CD14-positive monocyte (primary cell): ENCODE data around the gene SPG11. TPM values are rescaled to one million over a fixed set of nuclear protein-coding genes. Genes with fewer than 3 reads are reported as not detected.

Experiments used
- DNase-seq, 3 donors: peaks; one replicate each; pipeline ENCODE4 v3.0.0-alpha.2; 2011 to 2022
- H2AFZ ChIP-seq: 2 replicates; pipeline ENCODE4 v1.6.0; 2012; ENCODE audit warnings: mild to moderate bottlenecking, low read depth, low read length, inconsistent platforms; ENCODE audit not compliant: insufficient read depth, poor library complexity, severe bottlenecking
- H3K27ac ChIP-seq, 2 donors: 1 replicate in 1 of 2; 2 replicates in 1 of 2; pipeline ENCODE4 v1.5.1; 2012 to 2013; ENCODE audit warnings: low read length in 2 of 2, control low read depth in 1 of 2, inconsistent platforms in 1 of 2, low read depth in 1 of 2, mild to moderate bottlenecking in 1 of 2
- H3K27me3 ChIP-seq, 2 donors: one replicate each; pipeline versions ENCODE4 v1.6.0 to v1.6.1; 2011 to 2013; ENCODE audit warnings: low read length in 2 of 2; ENCODE audit not compliant: control insufficient read depth in 2 of 2, insufficient read depth in 2 of 2
- H3K36me3 ChIP-seq, 2 donors: replicated peaks in 1 of 2; 1 replicate in 1 of 2; 2 replicates in 1 of 2; pipeline versions ENCODE4 v1.5.1 to v1.6.1; 2012 to 2013; ENCODE audit warnings: low read length in 2 of 2, control low read depth in 1 of 2, inconsistent platforms in 1 of 2, mild to moderate bottlenecking in 1 of 2; ENCODE audit not compliant: insufficient read depth in 2 of 2, control insufficient read depth in 1 of 2
- H3K4me1 ChIP-seq, 2 donors: 1 replicate in 1 of 2; 2 replicates in 1 of 2; pipeline versions ENCODE4 v1.5.1 to v1.6.1; 2012 to 2013; ENCODE audit warnings: low read length in 2 of 2, control low read depth in 1 of 2, inconsistent platforms in 1 of 2, mild to moderate bottlenecking in 1 of 2, moderate library complexity in 1 of 2; ENCODE audit not compliant: insufficient read depth in 2 of 2, control insufficient read depth in 1 of 2
- H3K4me2 ChIP-seq: replicated peaks from 2 replicates; pipeline ENCODE3; 2012; ENCODE audit warnings: low read length, moderate library complexity, mild to moderate bottlenecking; ENCODE audit not compliant: poor library complexity, severe bottlenecking; ENCODE audit errors: extremely low read depth
- H3K4me3 ChIP-seq, 3 experiments: fragments of 200-600 bp in 1 of 3; sonication (generic) in 1 of 3; replicated peaks in 1 of 3; 1 replicate in 2 of 3; 2 replicates in 1 of 3; pipeline ENCODE4 v1.5.1; 2011 to 2013; ENCODE audit warnings: low read length in 3 of 3, mild to moderate bottlenecking in 3 of 3, control low read depth in 2 of 3, low read depth in 2 of 3, inconsistent platforms in 1 of 3, moderate library complexity in 1 of 3
- H3K79me2 ChIP-seq: 2 replicates; pipeline ENCODE4 v1.6.0; 2012; ENCODE audit warnings: mild to moderate bottlenecking, control low read depth, inconsistent platforms, low read length, moderate library complexity; ENCODE audit not compliant: insufficient read depth
- H3K9ac ChIP-seq: 2 replicates; pipeline ENCODE4 v1.6.0; 2017; ENCODE audit warnings: low read length, mild to moderate bottlenecking; ENCODE audit not compliant: insufficient read depth, poor library complexity, severe bottlenecking
- H3K9me3 ChIP-seq, 2 donors: replicated peaks in 1 of 2; 1 replicate in 1 of 2; 2 replicates in 1 of 2; pipeline versions ENCODE4 v1.5.1 to v1.6.1; 2012 to 2013; ENCODE audit warnings: low read length in 2 of 2, control low read depth in 1 of 2; ENCODE audit not compliant: control insufficient read depth in 1 of 2, insufficient read depth in 1 of 2
- H4K20me1 ChIP-seq: 2 replicates; pipeline ENCODE4 v1.6.0; 2012; ENCODE audit warnings: mild to moderate bottlenecking, low read length, control low read depth, moderate library complexity; ENCODE audit not compliant: insufficient read depth
- H3K27ac Mint-ChIP-seq, 7 donors: one replicate each; pipeline ENCODE4 v1.8.0; 2020; ENCODE audit warnings: mild to moderate bottlenecking in 7 of 7, mixed read lengths in 7 of 7, moderate library complexity in 6 of 7, inconsistent platforms in 2 of 7
- H3K27me3 Mint-ChIP-seq, 3 donors: one replicate each; pipeline ENCODE4 v1.8.0; 2021 to 2022; ENCODE audit warnings: low read depth in 3 of 3, mild to moderate bottlenecking in 3 of 3, mixed read lengths in 3 of 3, moderate library complexity in 3 of 3, inconsistent platforms in 1 of 3
- H3K36me3 Mint-ChIP-seq, 2 donors: one replicate each; pipeline ENCODE4 v1.8.0; 2020; ENCODE audit warnings: mixed read lengths in 2 of 2, inconsistent platforms in 1 of 2, mild to moderate bottlenecking in 1 of 2
- H3K4me1 Mint-ChIP-seq: one replicate; pipeline ENCODE4 v1.8.0; 2020; ENCODE audit warnings: mild to moderate bottlenecking, mixed read lengths
- H3K4me3 Mint-ChIP-seq, 2 donors: one replicate each; pipeline ENCODE4 v1.8.0; 2020; ENCODE audit warnings: mild to moderate bottlenecking in 2 of 2, mixed read lengths in 2 of 2, moderate library complexity in 1 of 2
- H3K9me3 Mint-ChIP-seq, 7 donors: one replicate each; pipeline ENCODE4 v1.8.0; 2020 to 2022; ENCODE audit warnings: mixed read lengths in 7 of 7, mild to moderate bottlenecking in 6 of 7, moderate library complexity in 6 of 7, inconsistent platforms in 2 of 7
- CTCF ChIP-seq: fragments of 200-600 bp; IDR thresholded peaks from one replicate; pipeline ENCODE4 v1.8.0; 2022; ENCODE audit warnings: antibody characterized with exemption, mild to moderate bottlenecking
- WGBS: methylation state at CpG from one replicate; pipeline ENCODE4 v1.1.5; 2013; ENCODE audit warnings: missing lambda C conversion rate; ENCODE audit not compliant: insufficient coverage; 5-methylcytosine and 5-hydroxymethylcytosine counted together
- intact Hi-C, 2 donors: fragments of 100-400 bp; cut with micrococcal nuclease; formaldehyde crosslinking; loops; one replicate each; pipeline versions ENCODE4 v1.15.0 to v1.15.1; 2023
- polyA plus RNA-seq, 3 donors: library from polyadenylated mRNA; depleted of rRNA in 1 of 3; unstranded in 2 of 3; stranded (reverse) in 1 of 3; fragments of 300-500 nt in 2 of 3; fragments of >200 nt in 1 of 3; fragmentation: Illumina TruSeq in 2 of 3; gene quantifications; 1 replicate in 2 of 3; 2 replicates in 1 of 3; pipeline ENCODE4 v1.2.3, GENCODE V29; 2012 to 2021

The SPG11 gene
- polyA plus RNA-seq, 3 donors = 26.4 to 140 (median 50.4) TPM

- no peak for TF ChIP-seq CTCF
- Histone ChIP-seq H4K20me1 (peaks cover 8% of the 10 kb centered on the region), H3K27ac (peak overlapping the region in 1 of 2 donors; percentile 43), H3K9ac (no peak overlapping the region), H3K4me1 (no peaks in the 10 kb centered on the region), H3K36me3 (peaks cover 92 to 99% of the 10 kb centered on the region in 2 donors), H3K4me3 (no peak overlapping the region), H3K79me2 (no peaks in the 10 kb centered on the region), H3K27me3 (no peaks in the 10 kb centered on the region), H2AFZ (no peak overlapping the region), H3K9me3 (no peaks in the 10 kb centered on the region), H3K4me2 (no peak overlapping the region)
- peak overlapping the region in 2 of 7 donors; percentile 65 to 74 for H3K27ac Mint-ChIP-seq
- peaks cover 0 to 2% (median 0%) of the 10 kb centered on the region in 3 donors for H3K27me3 Mint-ChIP-seq
- H3K4me3 Mint-ChIP-seq = no peak overlapping the region
- no peaks in the 10 kb centered on the region for H3K4me1 Mint-ChIP-seq
- DNase-seq = no peak
- peaks cover 64 to 88% of the 10 kb centered on the region in 2 donors for H3K36me3 Mint-ChIP-seq
- H3K9me3 Mint-ChIP-seq = no peaks in the 10 kb centered on the region
- WGBS = 97% methylated on average over 3 of the region's 3 CpGs
- intact Hi-C loops = loop anchor here in 1 of 2 donors (10.0 kb wide), 1 partner anchor 59 kb away; no protein-coding TSS in a partner anchor
Measured at GRCh38 chr15:44595656-44596510, 67.6 kb downstream of the SPG11 start.

GRCh38 chr15:44595246-44595645, 68.2 kb downstream of the SPG11 start:
- no peak for DNase-seq
- Histone ChIP-seq H3K4me1 (no peaks in the 10 kb centered on the region), H3K9me3 (no peaks in the 10 kb centered on the region), H3K9ac (no peak overlapping the region), H3K79me2 (no peaks in the 10 kb centered on the region), H2AFZ (no peak overlapping the region), H3K27ac (peak overlapping the region in 1 of 2 donors; percentile 43), H4K20me1 (peaks cover 8% of the 10 kb centered on the region), H3K27me3 (no peaks in the 10 kb centered on the region), H3K4me2 (no peak overlapping the region), H3K4me3 (no peak overlapping the region), H3K36me3 (peaks cover 93 to 99% of the 10 kb centered on the region in 2 donors)
- no peak for TF ChIP-seq CTCF
- no peak overlapping the region for H3K4me3 Mint-ChIP-seq
- H3K4me1 Mint-ChIP-seq = no peaks in the 10 kb centered on the region
- WGBS = no CpG with 5 or more reads among the region's 1 CpG
- peaks cover 64 to 88% of the 10 kb centered on the region in 2 donors for H3K36me3 Mint-ChIP-seq
- H3K27me3 Mint-ChIP-seq = peaks cover 0 to 2% (median 0%) of the 10 kb centered on the region in 3 donors
- H3K27ac Mint-ChIP-seq = no peak overlapping the region
- no peaks in the 10 kb centered on the region for H3K9me3 Mint-ChIP-seq
- intact Hi-C loops = loop anchor here in 1 of 2 donors (10.0 kb wide), 1 partner anchor 60 kb away; no protein-coding TSS in a partner anchor
